HEK293 (cell line): ENCODE results near the gene CTXND2.
"Not testable (repeated sequence)": the region's sequence is repeated elsewhere in the genome, so short reads cannot be mapped to it uniquely, and the experiment has no call there.

Source experiments
- CTCF ChIA-PET: fragments of 350-600 bp; formaldehyde crosslinking; extraction: SDS; loops from one replicate; lab custom pipeline; 2021; ENCODE audit warnings: antibody characterized with exemption; lab: Yijun Ruan, JAX
- POLR2A ChIA-PET: fragments of 300-600 bp; formaldehyde crosslinking; extraction: SDS; loops from one replicate; lab custom pipeline; 2020; ENCODE audit warnings: antibody characterized with exemption, inconsistent platforms; lab: Yijun Ruan, JAX
- H3K27ac ChIP-seq: fragments of 200-500 bp; sonication (Bioruptor generic); 2 replicates; pipeline ENCODE4 v1.5.1; 2014; ENCODE audit warnings: low read depth, low read length, control low read depth, inconsistent platforms; ENCODE audit errors: extremely low read depth
- H3K36me3 ChIP-seq, 2 experiments: fragments of 200-500 bp in 1 of 2; sonication (Bioruptor generic) in 1 of 2; 1 replicate in 1 of 2; 2 replicates in 1 of 2; pipeline ENCODE4 v1.5.1; 2014 to 2017; ENCODE audit warnings: inconsistent platforms in 2 of 2, low read length in 2 of 2; ENCODE audit not compliant: control insufficient read depth in 2 of 2, insufficient read depth in 1 of 2
- H3K4me1 ChIP-seq: fragments of 200-500 bp; sonication (Bioruptor generic); 2 replicates; pipeline ENCODE4 v1.5.1; 2014; ENCODE audit warnings: mild to moderate bottlenecking, low read length, inconsistent platforms; ENCODE audit not compliant: control insufficient read depth, insufficient read depth
- H3K4me3 ChIP-seq: 2 replicates; pipeline ENCODE4 v1.5.1; 2011; ENCODE audit warnings: low read depth, mild to moderate bottlenecking, control low read depth, low read length, moderate library complexity
- H3K9me3 ChIP-seq: fragments of 200-500 bp; sonication (Bioruptor generic); 2 replicates; pipeline ENCODE4 v1.5.1; 2014; ENCODE audit warnings: low read depth, low read length, inconsistent platforms; ENCODE audit not compliant: control insufficient read depth, insufficient read depth
- EGR2 ChIP-seq: fragments of 450-650 bp; formaldehyde crosslinking; IDR thresholded peaks from 2 replicates; pipeline ENCODE4 v1.5.1; 2016; ENCODE audit warnings: low read depth, missing biosample characterization, missing genetic modification characterization
- SETDB1 ChIP-seq: IDR thresholded peaks from one replicate; pipeline ENCODE4 v1.6.1; 2017; ENCODE audit warnings: mild to moderate bottlenecking, low read length, moderate library complexity, mixed read lengths; ENCODE audit not compliant: insufficient read length
- TRIM28 ChIP-seq: IDR thresholded peaks from 2 replicates; pipeline ENCODE4 v1.6.1; 2011; ENCODE audit warnings: low read length, control low read depth, borderline replicate concordance
- ZFHX2 ChIP-seq: fragments of 450-650 bp; formaldehyde crosslinking; conservative IDR thresholded peaks from 2 replicates; pipeline ENCODE4 v1.5.1; 2016; ENCODE audit warnings: missing biosample characterization, missing genetic modification characterization
- ZNF146 ChIP-seq: fragments of 450-650 bp; formaldehyde crosslinking; IDR thresholded peaks from 2 replicates; pipeline ENCODE4 v1.5.1; 2016; ENCODE audit warnings: missing biosample characterization, missing genetic modification characterization
- ZNF169 ChIP-seq: fragments of 450-650 bp; formaldehyde crosslinking; IDR thresholded peaks from 2 replicates; pipeline ENCODE4 v1.5.1; 2016; ENCODE audit warnings: missing biosample characterization, missing genetic modification characterization
- ZNF202 ChIP-seq: fragments of 450-650 bp; formaldehyde crosslinking; IDR thresholded peaks from 2 replicates; pipeline ENCODE4 v1.5.1; 2016; ENCODE audit warnings: missing biosample characterization, missing genetic modification characterization, borderline replicate concordance
- ZNF23 ChIP-seq: fragments of 450-650 bp; formaldehyde crosslinking; IDR thresholded peaks from 2 replicates; pipeline ENCODE4 v1.5.1; 2016; ENCODE audit warnings: missing biosample characterization, missing genetic modification characterization, borderline replicate concordance
- ZNF248 ChIP-seq: fragments of 450-650 bp; formaldehyde crosslinking; IDR thresholded peaks from 2 replicates; pipeline ENCODE4 v1.5.1; 2017; ENCODE audit warnings: missing biosample characterization, missing genetic modification characterization
- ZNF292 ChIP-seq: fragments of 450-650 bp; formaldehyde crosslinking; IDR thresholded peaks from 2 replicates; pipeline ENCODE4 v1.5.1; 2016; ENCODE audit warnings: low read depth, missing biosample characterization, missing genetic modification characterization, borderline replicate concordance
- ZNF366 ChIP-seq: fragments of 450-650 bp; formaldehyde crosslinking; conservative IDR thresholded peaks from 2 replicates; pipeline ENCODE4 v1.5.1; 2016; ENCODE audit warnings: missing biosample characterization, missing genetic modification characterization
- ZNF600 ChIP-seq: fragments of 450-650 bp; formaldehyde crosslinking; IDR thresholded peaks from 2 replicates; pipeline ENCODE4 v1.5.1; 2016; ENCODE audit warnings: missing biosample characterization, missing genetic modification characterization
- ZNF623 ChIP-seq: fragments of 450-650 bp; formaldehyde crosslinking; IDR thresholded peaks from 2 replicates; pipeline ENCODE4 v1.5.1; 2016; ENCODE audit warnings: missing biosample characterization, missing genetic modification characterization
- ZNF747 ChIP-seq: fragments of 450-650 bp; formaldehyde crosslinking; IDR thresholded peaks from 2 replicates; pipeline ENCODE4 v1.5.1; 2016; ENCODE audit warnings: missing biosample characterization, missing genetic modification characterization
- ZNF76 ChIP-seq: fragments of 450-650 bp; formaldehyde crosslinking; IDR thresholded peaks from 2 replicates; pipeline ENCODE4; 2016; ENCODE audit warnings: low read depth, missing biosample characterization, missing genetic modification characterization, borderline replicate concordance
- ZSCAN30 ChIP-seq: fragments of 450-650 bp; IDR thresholded peaks from 2 replicates; pipeline ENCODE4 v1.5.1; 2018; ENCODE audit warnings: missing biosample characterization, mild to moderate bottlenecking, missing genetic modification characterization, moderate library complexity
- TF ChIP-seq, protein P1 (sequence below): fragments of 450-650 bp; formaldehyde crosslinking; IDR thresholded peaks from 2 replicates; pipeline ENCODE4 v1.5.1; 2017; ENCODE audit warnings: missing biosample characterization, missing genetic modification characterization
- TF ChIP-seq, protein P2 (sequence below): fragments of 450-650 bp; formaldehyde crosslinking; IDR thresholded peaks from 2 replicates; pipeline ENCODE4 v1.5.1; 2016; ENCODE audit warnings: missing biosample characterization, missing genetic modification characterization, borderline replicate concordance
- TF ChIP-seq, protein P3 (sequence below): fragments of 450-650 bp; formaldehyde crosslinking; IDR thresholded peaks from 2 replicates; pipeline ENCODE4 v1.5.1; 2016; ENCODE audit warnings: missing biosample characterization, missing genetic modification characterization, borderline replicate concordance
- TF ChIP-seq, protein P4 (sequence below): fragments of 450-650 bp; formaldehyde crosslinking; IDR thresholded peaks from 2 replicates; pipeline ENCODE4 v1.5.1; 2016; ENCODE audit warnings: missing biosample characterization, missing genetic modification characterization
- TF ChIP-seq, protein P5 (sequence below): fragments of 450-650 bp; formaldehyde crosslinking; IDR thresholded peaks from 2 replicates; pipeline ENCODE4 v1.5.1; 2016; ENCODE audit warnings: missing biosample characterization, missing genetic modification characterization

The CTXND2 gene

DNA sequence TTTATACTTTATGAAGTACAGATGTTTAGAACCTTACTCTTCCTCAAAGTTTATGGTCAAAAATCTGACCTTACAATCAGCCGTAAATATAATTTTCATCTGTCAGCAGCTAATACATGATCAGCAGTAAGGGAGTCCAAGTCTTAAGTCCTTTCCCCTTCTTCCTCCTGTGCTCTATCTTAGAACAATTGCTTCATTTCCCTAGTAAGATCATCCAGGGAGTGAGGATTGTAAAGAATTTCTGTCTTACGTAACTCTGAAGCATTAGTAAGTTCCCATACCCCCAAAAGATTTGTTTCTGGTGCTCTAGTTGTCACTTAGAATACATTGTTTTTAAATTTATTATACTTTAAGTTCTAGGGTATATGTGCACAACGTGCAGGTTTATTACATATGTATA lies 41.4 kb downstream of the CTXND2 start (continued):
- no peak for TF ChIP-seq ZNF292 (tag by site-specific recombination)
- no peak for TF ChIP-seq ZNF23
- no peak for TF ChIP-seq ZNF623
- no peak for TF ChIP-seq ZNF600
- TF ChIP-seq, protein P1, sequence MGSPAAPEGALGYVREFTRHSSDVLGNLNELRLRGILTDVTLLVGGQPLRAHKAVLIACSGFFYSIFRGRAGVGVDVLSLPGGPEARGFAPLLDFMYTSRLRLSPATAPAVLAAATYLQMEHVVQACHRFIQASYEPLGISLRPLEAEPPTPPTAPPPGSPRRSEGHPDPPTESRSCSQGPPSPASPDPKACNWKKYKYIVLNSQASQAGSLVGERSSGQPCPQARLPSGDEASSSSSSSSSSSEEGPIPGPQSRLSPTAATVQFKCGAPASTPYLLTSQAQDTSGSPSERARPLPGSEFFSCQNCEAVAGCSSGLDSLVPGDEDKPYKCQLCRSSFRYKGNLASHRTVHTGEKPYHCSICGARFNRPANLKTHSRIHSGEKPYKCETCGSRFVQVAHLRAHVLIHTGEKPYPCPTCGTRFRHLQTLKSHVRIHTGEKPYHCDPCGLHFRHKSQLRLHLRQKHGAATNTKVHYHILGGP = no peak
- TF ChIP-seq, protein P2, sequence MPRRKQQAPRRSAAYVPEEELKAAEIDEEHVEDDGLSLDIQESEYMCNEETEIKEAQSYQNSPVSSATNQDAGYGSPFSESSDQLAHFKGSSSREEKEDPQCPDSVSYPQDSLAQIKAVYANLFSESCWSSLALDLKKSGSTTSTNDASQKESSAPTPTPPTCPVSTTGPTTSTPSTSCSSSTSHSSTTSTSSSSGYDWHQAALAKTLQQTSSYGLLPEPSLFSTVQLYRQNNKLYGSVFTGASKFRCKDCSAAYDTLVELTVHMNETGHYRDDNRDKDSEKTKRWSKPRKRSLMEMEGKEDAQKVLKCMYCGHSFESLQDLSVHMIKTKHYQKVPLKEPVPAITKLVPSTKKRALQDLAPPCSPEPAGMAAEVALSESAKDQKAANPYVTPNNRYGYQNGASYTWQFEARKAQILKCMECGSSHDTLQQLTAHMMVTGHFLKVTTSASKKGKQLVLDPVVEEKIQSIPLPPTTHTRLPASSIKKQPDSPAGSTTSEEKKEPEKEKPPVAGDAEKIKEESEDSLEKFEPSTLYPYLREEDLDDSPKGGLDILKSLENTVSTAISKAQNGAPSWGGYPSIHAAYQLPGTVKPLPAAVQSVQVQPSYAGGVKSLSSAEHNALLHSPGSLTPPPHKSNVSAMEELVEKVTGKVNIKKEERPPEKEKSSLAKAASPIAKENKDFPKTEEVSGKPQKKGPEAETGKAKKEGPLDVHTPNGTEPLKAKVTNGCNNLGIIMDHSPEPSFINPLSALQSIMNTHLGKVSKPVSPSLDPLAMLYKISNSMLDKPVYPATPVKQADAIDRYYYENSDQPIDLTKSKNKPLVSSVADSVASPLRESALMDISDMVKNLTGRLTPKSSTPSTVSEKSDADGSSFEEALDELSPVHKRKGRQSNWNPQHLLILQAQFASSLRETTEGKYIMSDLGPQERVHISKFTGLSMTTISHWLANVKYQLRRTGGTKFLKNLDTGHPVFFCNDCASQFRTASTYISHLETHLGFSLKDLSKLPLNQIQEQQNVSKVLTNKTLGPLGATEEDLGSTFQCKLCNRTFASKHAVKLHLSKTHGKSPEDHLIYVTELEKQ (tag by site-specific recombination) = no peak
- TF ChIP-seq, protein P3, sequence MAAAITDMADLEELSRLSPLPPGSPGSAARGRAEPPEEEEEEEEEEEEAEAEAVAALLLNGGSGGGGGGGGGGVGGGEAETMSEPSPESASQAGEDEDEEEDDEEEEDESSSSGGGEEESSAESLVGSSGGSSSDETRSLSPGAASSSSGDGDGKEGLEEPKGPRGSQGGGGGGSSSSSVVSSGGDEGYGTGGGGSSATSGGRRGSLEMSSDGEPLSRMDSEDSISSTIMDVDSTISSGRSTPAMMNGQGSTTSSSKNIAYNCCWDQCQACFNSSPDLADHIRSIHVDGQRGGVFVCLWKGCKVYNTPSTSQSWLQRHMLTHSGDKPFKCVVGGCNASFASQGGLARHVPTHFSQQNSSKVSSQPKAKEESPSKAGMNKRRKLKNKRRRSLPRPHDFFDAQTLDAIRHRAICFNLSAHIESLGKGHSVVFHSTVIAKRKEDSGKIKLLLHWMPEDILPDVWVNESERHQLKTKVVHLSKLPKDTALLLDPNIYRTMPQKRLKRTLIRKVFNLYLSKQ = no peak
- TF ChIP-seq EGR2 (tag by site-specific recombination) = no peak
- TF ChIP-seq ZSCAN30 = no peak
- TF ChIP-seq ZNF169 (tag by site-specific recombination) = no peak

DNA sequence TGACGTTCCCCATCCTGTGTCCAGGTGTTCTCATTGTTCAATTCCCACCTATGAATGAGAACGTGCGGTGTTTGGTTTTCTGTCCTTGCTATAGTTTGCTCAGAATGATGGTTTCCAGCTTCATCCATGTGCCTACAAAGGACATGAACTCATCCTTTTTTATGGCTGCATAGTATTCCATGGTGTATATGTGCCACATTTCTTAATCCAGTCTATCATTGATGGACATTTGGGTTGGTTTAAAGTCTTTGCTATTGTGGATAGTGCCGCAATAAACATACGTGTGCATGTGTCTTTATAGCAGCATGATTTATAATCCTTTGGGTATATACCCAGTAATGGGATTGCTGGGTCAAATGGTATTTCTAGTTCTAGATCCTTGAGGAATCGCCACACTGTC lies 41.8 kb downstream of the CTXND2 start:
- H3K36me3 ChIP-seq = peaks cover 39 to 57% of the 10 kb centered on the region in 2 experiments
- H3K27ac ChIP-seq, H3K9me3 ChIP-seq, H3K4me1 ChIP-seq, POLR2A ChIA-PET, CTCF ChIA-PET, H3K4me3 ChIP-seq: not testable (repeated sequence)
- TF ChIP-seq ZNF202 (tag by site-specific recombination) = 0 out of 2 replicates have a peak, but pooled peaks have one; percentile 22
- TF ChIP-seq, protein P4, sequence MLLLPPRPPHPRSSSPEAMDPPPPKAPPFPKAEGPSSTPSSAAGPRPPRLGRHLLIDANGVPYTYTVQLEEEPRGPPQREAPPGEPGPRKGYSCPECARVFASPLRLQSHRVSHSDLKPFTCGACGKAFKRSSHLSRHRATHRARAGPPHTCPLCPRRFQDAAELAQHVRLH = peak; percentile 67; the same call in 1 of the 2 replicates
- peak; percentile 99 for TF ChIP-seq ZNF146 (tag by site-specific recombination)

DNA sequence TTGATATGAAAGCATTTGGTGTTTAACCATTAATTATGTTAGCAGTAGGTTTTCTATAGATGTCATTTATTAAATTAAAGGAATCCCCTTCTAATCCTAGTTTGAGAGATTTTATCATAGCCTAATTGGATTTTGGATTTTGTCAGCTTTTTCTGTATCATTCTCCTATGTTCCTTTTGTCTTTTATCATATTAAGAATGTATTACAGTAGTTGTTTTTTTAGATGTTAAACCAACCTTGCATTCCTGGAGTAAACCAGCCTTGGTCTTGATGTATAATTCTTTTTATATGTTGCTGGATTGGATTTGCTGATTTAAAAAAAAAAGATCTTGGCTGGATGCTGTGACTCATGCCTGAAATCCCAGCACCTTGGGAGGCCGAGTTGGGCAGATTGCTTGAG lies 44.8 kb downstream of the CTXND2 start:
- peaks cover 53 to 81% of the 10 kb centered on the region in 2 experiments for H3K36me3 ChIP-seq
- no peak overlapping the region for H3K27ac ChIP-seq
- ChIA-PET POLR2A (no interaction called here), CTCF (interaction anchor here (1.0 kb wide), 2 partner anchors 9 to 64 kb away, joined by 3 to 5 read pairs; no protein-coding TSS in a partner anchor)
- no peaks in the 10 kb centered on the region for H3K4me1 ChIP-seq
- H3K4me3 ChIP-seq = no peak overlapping the region
- H3K9me3 ChIP-seq = no peaks in the 10 kb centered on the region
- TF ChIP-seq SETDB1 = peak; percentile 26
- TF ChIP-seq ZNF76 = no peak
- no peak for TF ChIP-seq ZNF248 (tag by site-specific recombination)
- TF ChIP-seq, protein P5, sequence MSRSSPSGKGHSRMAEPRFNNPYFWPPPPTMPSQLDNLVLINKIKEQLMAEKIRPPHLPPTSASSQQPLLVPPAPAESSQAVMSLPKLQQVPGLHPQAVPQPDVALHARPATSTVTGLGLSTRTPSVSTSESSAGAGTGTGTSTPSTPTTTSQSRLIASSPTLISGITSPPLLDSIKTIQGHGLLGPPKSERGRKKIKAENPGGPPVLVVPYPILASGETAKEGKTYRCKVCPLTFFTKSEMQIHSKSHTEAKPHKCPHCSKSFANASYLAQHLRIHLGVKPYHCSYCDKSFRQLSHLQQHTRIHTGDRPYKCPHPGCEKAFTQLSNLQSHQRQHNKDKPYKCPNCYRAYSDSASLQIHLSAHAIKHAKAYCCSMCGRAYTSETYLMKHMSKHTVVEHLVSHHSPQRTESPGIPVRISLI (tag by site-specific recombination) = 0 out of 2 replicates have a peak, but pooled peaks have one; percentile 42
- no peak for TF ChIP-seq ZFHX2 (tag by site-specific recombination)
- TF ChIP-seq ZNF747 = no peak
- TF ChIP-seq ZNF366 (tag by site-specific recombination) = no peak
- TF ChIP-seq TRIM28 = no peak
- TF ChIP-seq, all 188 proteins: peak for 2
